Measurements from ENCODE around the gene MTRFR.

DNA sequence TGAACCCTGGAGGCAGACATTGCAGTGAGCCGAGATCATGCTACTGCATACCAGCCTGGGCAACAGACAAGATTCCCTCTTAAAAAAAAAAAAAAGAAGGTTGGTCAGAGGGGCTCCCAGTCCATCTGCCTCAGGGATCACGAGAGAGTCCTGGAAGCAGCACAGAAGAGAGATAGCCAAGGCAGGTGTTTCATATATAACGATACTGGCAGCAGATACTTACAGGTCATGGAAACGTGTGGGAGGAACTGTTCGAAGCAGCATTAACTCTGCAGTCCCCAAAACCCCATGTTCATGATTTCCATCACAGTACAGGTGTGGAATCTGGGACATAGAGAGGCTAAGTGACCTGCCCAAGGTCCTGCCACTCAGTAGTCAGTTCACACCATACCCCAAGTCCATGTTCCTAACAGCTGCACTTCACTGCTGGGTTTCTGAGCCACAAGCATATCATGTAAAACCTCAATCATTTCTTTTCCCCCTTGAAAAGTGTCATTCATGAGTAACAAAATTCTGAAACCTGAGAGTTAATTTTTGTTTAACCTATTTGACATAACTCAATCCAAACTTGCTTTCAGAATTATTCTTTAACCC lies 21.7 kb downstream of the MTRFR start:
- no peak for TF ChIP-seq CTCF (conservative IDR thresholded peaks at IDR 0.05; ENCODE audit: low read depth, low read length)
- no peak for TF ChIP-seq EZH2 (IDR thresholded peaks at IDR 0.05; ENCODE audit: borderline replicate concordance, low read depth, low read length, poor library complexity, severe bottlenecking)

Data from A673 (cell line).